ENCODE measurements around the gene NDUFS8.

Gene NDUFS8

DNA sequence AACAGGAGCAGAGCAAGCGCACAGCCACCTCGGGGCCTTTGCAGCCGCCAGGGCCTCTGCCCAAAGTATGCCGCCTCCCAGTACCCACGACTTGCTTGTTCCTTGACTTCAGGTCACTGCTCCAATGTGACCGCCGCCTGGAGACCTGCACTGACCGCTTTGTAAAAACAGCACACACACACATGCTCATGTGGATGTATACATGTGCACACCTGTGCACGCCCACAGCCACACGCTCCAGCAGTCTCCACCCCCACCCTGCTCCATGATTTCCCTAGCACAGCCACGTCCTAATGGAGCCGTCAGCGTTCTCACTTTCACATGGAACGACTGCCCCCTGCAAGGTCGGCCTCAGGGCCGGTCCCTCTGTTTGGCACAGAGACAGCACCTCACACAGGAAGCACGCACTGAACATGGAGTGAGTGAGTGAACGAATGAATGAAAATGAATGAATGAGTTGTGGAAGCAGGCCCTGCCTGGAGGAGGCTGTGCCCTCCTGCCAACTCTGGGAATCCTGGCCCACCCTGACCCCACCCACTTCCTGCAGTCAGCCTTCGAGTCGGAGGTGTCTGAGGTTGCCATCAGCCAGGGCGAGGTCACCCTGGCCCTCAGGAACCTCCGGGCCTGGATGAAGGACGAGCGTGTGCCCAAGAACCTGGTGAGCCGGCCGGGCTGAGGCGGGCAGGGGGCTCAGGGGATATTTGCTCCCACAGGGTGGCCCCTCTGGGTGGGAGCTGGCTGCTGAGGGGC, 12.3 kb upstream of the NDUFS8 start:
- H3K4me1 ChIP-seq (ENCODE audit: control insufficient read depth, low read length): no peaks in the 10 kb centered on the region
- H3K4me2 ChIP-seq (ENCODE audit: low read length): no peak overlapping the region
- H3K27ac ChIP-seq (ENCODE audit: low read depth, low read length): no peak overlapping the region
- no peaks in the 10 kb centered on the region for H3K79me2 ChIP-seq (ENCODE audit: control insufficient read depth, low read length)
- H4K20me1 ChIP-seq (ENCODE audit: control insufficient read depth, insufficient read depth, low read depth, low read length): no peaks in the 10 kb centered on the region
- no peaks in the 10 kb centered on the region for H3K9me3 ChIP-seq (ENCODE audit: control insufficient read depth, insufficient read depth, low read length)
- H3K9me2 ChIP-seq (replicated peaks; ENCODE audit: control insufficient read depth, low read length): no peaks in the 10 kb centered on the region
- H3K36me3 ChIP-seq (ENCODE audit: control insufficient read depth, low read length): no peaks in the 10 kb centered on the region
- no peak overlapping the region for H3K4me3 ChIP-seq (ENCODE audit: low read length)
- no peak for TF ChIP-seq EZH2phosphoT487 (IDR thresholded peaks at IDR 0.05; ENCODE audit: borderline replicate concordance, low read length)
- TF ChIP-seq, protein P1, sequence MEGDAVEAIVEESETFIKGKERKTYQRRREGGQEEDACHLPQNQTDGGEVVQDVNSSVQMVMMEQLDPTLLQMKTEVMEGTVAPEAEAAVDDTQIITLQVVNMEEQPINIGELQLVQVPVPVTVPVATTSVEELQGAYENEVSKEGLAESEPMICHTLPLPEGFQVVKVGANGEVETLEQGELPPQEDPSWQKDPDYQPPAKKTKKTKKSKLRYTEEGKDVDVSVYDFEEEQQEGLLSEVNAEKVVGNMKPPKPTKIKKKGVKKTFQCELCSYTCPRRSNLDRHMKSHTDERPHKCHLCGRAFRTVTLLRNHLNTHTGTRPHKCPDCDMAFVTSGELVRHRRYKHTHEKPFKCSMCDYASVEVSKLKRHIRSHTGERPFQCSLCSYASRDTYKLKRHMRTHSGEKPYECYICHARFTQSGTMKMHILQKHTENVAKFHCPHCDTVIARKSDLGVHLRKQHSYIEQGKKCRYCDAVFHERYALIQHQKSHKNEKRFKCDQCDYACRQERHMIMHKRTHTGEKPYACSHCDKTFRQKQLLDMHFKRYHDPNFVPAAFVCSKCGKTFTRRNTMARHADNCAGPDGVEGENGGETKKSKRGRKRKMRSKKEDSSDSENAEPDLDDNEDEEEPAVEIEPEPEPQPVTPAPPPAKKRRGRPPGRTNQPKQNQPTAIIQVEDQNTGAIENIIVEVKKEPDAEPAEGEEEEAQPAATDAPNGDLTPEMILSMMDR (IDR thresholded peaks at IDR 0.05; ENCODE audit: low read depth, low read length, poor library complexity, severe bottlenecking): no peak
- H3K27me3 ChIP-seq (ENCODE audit: control insufficient read depth, low read length): no peaks in the 10 kb centered on the region
- H3F3A ChIP-seq (ENCODE audit: control insufficient read depth, insufficient read depth): no peaks in the 10 kb centered on the region

DNA sequence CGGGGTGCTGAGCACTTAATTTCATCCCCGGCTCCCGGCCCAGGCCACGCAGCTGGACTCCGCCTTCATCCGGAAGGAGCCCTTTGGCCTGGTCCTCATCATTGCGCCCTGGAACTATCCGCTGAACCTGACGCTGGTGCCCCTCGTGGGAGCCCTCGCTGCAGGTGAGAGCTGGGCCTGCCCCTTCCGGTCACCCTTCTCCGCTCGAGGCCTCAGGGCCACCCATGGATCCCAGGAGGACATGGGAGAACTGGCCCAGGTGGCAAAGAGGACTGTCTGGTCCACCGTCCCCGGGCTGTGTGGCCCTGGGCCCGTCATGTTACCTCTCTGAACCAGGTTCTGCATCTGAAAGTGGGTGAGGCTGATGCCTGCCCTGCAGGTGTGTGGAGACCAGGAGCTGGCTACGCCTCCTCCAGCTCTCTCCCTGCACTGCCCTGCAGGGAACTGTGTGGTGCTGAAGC, 11.7 kb upstream of the NDUFS8 start:
- Histone ChIP-seq H3K4me2 (ENCODE audit: low read length) (no peak overlapping the region), H3K9me2 (replicated peaks; ENCODE audit: control insufficient read depth, low read length) (no peaks in the 10 kb centered on the region), H3K27me3 (ENCODE audit: control insufficient read depth, low read length) (no peaks in the 10 kb centered on the region), H3F3A (ENCODE audit: control insufficient read depth, insufficient read depth) (no peaks in the 10 kb centered on the region), H3K27ac (ENCODE audit: low read depth, low read length) (no peak overlapping the region), H3K4me1 (ENCODE audit: control insufficient read depth, low read length) (no peaks in the 10 kb centered on the region), H3K4me3 (ENCODE audit: low read length) (no peak overlapping the region), H4K20me1 (ENCODE audit: control insufficient read depth, insufficient read depth, low read depth, low read length) (no peaks in the 10 kb centered on the region), H3K9me3 (ENCODE audit: control insufficient read depth, insufficient read depth, low read length) (no peaks in the 10 kb centered on the region), H3K36me3 (ENCODE audit: control insufficient read depth, low read length) (no peaks in the 10 kb centered on the region), H3K79me2 (ENCODE audit: control insufficient read depth, low read length) (no peaks in the 10 kb centered on the region)
- TF ChIP-seq, protein P1 (IDR thresholded peaks at IDR 0.05; ENCODE audit: low read depth, low read length, poor library complexity, severe bottlenecking): no peak
- no peak for TF ChIP-seq EZH2phosphoT487 (IDR thresholded peaks at IDR 0.05; ENCODE audit: borderline replicate concordance, low read length)

- Histone ChIP-seq H3K27ac (ENCODE audit: low read depth, low read length) (no peak overlapping the region), H4K20me1 (ENCODE audit: control insufficient read depth, insufficient read depth, low read depth, low read length) (no peaks in the 10 kb centered on the region), H3K4me2 (ENCODE audit: low read length) (no peak overlapping the region), H3K9me2 (replicated peaks; ENCODE audit: control insufficient read depth, low read length) (no peaks in the 10 kb centered on the region), H3K9me3 (ENCODE audit: control insufficient read depth, insufficient read depth, low read length) (no peaks in the 10 kb centered on the region), H3K79me2 (ENCODE audit: control insufficient read depth, low read length) (no peaks in the 10 kb centered on the region), H3K27me3 (ENCODE audit: control insufficient read depth, low read length) (no peaks in the 10 kb centered on the region), H3K4me1 (ENCODE audit: control insufficient read depth, low read length) (no peaks in the 10 kb centered on the region), H3K4me3 (ENCODE audit: low read length) (no peak overlapping the region), H3F3A (ENCODE audit: control insufficient read depth, insufficient read depth) (no peaks in the 10 kb centered on the region; the same call in 1 of the 2 replicates), H3K36me3 (ENCODE audit: control insufficient read depth, low read length) (no peaks in the 10 kb centered on the region)
- TF ChIP-seq, protein P1 (IDR thresholded peaks at IDR 0.05; ENCODE audit: low read depth, low read length, poor library complexity, severe bottlenecking): no peak
- TF ChIP-seq EZH2phosphoT487 (IDR thresholded peaks at IDR 0.05; ENCODE audit: borderline replicate concordance, low read length): no peak
Measured at GRCh38 chr11:68019486-68019885, 11.0 kb upstream of the NDUFS8 start.

All from DOHH2 (cell line).